SK-N-MC (cell line): ENCODE measurements around the gene DCLK2.

Experiments
- EZH2 ChIP-seq: fragments of 200-600 bp; sonication (generic); IDR thresholded peaks from one replicate; pipeline ENCODE4 v1.6.1; 2017; ENCODE audit warnings: antibody characterized with exemption
- FOXP2 ChIP-seq: optimal IDR thresholded peaks from 2 replicates; pipeline ENCODE3; 2011; ENCODE audit warnings: mild to moderate bottlenecking, moderate library complexity; ENCODE audit not compliant: insufficient read depth; ENCODE audit errors: extremely low read length, control extremely low read depth
- POLR2AphosphoS5 ChIP-seq: IDR thresholded peaks from 2 replicates; pipeline ENCODE4 v1.6.1; 2012; ENCODE audit warnings: mild to moderate bottlenecking, low read depth, low read length, borderline replicate concordance

- no peak for TF ChIP-seq POLR2AphosphoS5
- TF ChIP-seq EZH2 = no peak
- no peak for TF ChIP-seq FOXP2
Measured at GRCh38 chr4:150234246-150234645, 156.0 kb downstream of the DCLK2 start.
